Chondrocyte (in vitro differentiated cells): ENCODE measurements around the gene JADE1. TPM values are rescaled to one million over a fixed set of nuclear protein-coding genes. Genes with fewer than 3 reads are reported as not detected.
A peak's percentile ranks its signal among the peaks of the same experiment; 100 is the strongest.

Experiments used
- DNase-seq: peaks from one replicate; pipeline ENCODE4 v3.0.0; 2021; ENCODE audit warnings: mixed read lengths, low spot score
- H3K27ac Mint-ChIP-seq: one replicate; pipeline ENCODE4 v1.8.0; 2021; ENCODE audit warnings: mild to moderate bottlenecking, moderate library complexity, mixed read lengths; ENCODE audit not compliant: unreplicated experiment
- H3K27me3 Mint-ChIP-seq: 2 replicates; pipeline ENCODE4 v1.8.0; 2021; ENCODE audit warnings: low read depth, mixed read lengths
- H3K36me3 Mint-ChIP-seq: 2 replicates; pipeline ENCODE4 v1.8.0; 2021; ENCODE audit warnings: low read depth, mixed read lengths
- H3K4me1 Mint-ChIP-seq: 2 replicates; pipeline ENCODE4 v1.8.0; 2021; ENCODE audit warnings: low read depth, mild to moderate bottlenecking, mixed read lengths
- H3K4me3 Mint-ChIP-seq: one replicate; pipeline ENCODE4 v1.8.0; 2021; ENCODE audit warnings: mild to moderate bottlenecking, moderate library complexity, mixed read lengths; ENCODE audit not compliant: unreplicated experiment
- H3K9me3 Mint-ChIP-seq: 2 replicates; pipeline ENCODE4 v1.8.0; 2021; ENCODE audit warnings: low read depth, mixed read lengths
- total RNA-seq: library from RNA; stranded (reverse); gene quantifications from 3 replicates; pipeline ENCODE4 v1.2.1, GENCODE V29; 2021
- TF ChIP-seq, protein P1 (sequence below): fragments of 200-600 bp; sonication (generic); IDR thresholded peaks from 2 replicates; pipeline ENCODE4 v1.5.0; 2021; ENCODE audit warnings: antibody characterized with exemption, mild to moderate bottlenecking, moderate library complexity

Gene JADE1
- total RNA-seq, 1 donor from 2014 or later, result 34.0 TPM

DNA sequence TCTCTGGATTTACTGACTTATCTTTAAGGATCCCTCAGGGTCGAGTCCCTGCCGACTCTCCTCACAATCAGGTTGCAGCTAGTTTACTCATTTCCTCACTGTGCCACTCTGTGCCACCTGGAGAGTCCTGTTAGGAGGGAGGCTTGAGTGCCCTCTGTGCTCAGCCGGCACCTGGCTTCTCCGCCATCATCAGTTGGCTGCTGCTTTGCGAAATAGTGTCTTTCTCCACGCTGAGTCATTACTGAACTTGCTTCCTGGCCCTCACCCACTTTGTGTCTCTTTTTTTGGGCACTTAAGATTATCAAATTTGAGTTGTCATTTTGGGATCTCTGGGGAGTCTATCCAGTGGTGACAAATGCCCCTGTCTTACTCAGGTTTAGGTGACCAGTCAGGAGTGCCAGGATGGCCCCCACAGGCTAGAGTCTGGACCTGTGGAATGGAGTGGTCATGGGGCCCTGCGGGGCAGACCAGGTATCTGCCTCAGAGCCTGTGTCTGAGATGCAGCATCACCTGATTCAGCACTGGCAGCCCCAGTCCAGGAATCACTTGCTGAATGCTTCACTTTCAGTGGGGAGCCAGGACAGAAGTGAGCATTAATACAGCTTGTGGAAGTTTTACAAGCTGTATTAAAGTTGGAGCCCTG is 37.7 kb downstream of the JADE1 start:
- Mint-ChIP-seq H3K4me3 (no peak overlapping the region), H3K27ac (peak overlapping the region; percentile 1)
- TF ChIP-seq, protein P1, sequence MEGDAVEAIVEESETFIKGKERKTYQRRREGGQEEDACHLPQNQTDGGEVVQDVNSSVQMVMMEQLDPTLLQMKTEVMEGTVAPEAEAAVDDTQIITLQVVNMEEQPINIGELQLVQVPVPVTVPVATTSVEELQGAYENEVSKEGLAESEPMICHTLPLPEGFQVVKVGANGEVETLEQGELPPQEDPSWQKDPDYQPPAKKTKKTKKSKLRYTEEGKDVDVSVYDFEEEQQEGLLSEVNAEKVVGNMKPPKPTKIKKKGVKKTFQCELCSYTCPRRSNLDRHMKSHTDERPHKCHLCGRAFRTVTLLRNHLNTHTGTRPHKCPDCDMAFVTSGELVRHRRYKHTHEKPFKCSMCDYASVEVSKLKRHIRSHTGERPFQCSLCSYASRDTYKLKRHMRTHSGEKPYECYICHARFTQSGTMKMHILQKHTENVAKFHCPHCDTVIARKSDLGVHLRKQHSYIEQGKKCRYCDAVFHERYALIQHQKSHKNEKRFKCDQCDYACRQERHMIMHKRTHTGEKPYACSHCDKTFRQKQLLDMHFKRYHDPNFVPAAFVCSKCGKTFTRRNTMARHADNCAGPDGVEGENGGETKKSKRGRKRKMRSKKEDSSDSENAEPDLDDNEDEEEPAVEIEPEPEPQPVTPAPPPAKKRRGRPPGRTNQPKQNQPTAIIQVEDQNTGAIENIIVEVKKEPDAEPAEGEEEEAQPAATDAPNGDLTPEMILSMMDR, result no peak

DNA sequence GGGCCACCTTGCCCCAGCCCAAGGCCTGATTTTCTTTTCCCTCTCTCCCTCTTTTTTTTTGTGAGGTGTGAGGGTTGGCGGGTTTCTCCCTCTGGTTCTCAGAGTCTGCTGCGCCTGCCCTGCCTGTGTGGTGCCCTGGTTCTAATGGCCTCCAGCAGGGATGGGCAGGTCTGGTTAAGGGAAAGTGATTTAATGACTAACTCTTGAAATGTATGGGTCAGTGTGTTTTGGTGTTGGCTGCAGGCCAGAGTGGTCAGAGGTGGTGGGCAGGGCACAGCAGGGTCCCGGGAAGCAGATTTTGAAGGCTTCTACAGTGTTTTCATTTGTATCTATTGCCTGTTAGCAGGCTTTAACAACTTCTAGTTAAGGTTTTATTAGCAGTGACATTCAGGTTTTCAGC is 39.0 kb downstream of the JADE1 start:
- no peaks in the 10 kb centered on the region for H3K9me3 Mint-ChIP-seq
- peaks cover 58% of the 10 kb centered on the region for H3K36me3 Mint-ChIP-seq
- H3K27me3 Mint-ChIP-seq, result no peaks in the 10 kb centered on the region
- H3K4me1 Mint-ChIP-seq, result peaks cover 32% of the 10 kb centered on the region
- H3K27ac Mint-ChIP-seq, result peak overlapping the region; percentile 57
- H3K4me3 Mint-ChIP-seq, result no peak overlapping the region
- no peak for DNase-seq
- TF ChIP-seq, protein P1, result no peak

More for the DNA sequence above, 37.7 kb downstream of the JADE1 start:
- no peak for DNase-seq
- H3K9me3 Mint-ChIP-seq, result no peaks in the 10 kb centered on the region
- H3K4me1 Mint-ChIP-seq, result peaks cover 34% of the 10 kb centered on the region
- peaks cover 51% of the 10 kb centered on the region for H3K36me3 Mint-ChIP-seq
- no peaks in the 10 kb centered on the region for H3K27me3 Mint-ChIP-seq

DNA sequence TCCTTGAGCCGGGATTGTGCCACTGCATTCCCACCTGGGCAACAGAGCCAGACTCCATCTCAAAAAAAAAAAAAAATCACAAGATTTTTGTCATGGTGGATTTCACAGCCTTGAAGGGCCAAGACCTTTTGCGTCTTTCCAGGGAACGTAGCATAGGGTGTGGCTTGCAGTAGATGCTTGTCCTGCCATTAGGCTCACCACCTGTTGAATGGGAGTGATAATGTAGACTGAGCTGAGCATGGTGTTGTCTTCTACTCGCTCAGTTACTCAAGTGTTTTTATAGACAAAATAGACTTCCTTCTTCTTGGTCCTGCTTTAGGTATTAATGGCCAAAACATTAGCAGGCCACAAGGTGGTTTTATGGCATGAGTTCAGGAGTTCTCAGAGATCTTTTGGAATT is 40.8 kb downstream of the JADE1 start:
- Mint-ChIP-seq H3K9me3 (no peaks in the 10 kb centered on the region), H3K36me3 (peaks cover 54% of the 10 kb centered on the region)

DNA sequence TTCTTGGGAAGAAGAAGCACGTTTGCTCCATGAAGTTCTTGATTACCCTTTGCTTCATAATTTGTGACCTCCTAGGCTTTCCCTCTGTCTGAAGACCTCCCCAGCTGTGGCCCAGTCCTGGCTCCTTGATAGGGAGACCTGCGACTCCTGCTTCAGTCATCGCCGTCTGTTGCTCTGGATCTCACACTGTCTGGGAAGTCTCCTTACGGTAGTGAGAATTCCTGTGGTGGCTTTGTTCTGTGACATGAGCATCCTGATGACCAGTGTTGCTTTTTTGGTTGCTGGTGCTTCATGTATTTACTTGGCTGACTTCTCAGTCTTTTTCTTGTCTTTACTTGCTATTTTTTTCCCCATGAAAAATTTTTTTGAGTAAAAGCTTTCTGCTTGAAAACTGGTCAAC is 44.2 kb downstream of the JADE1 start:
- DNase-seq, result no peak
- TF ChIP-seq, protein P1, result no peak
- no peaks in the 10 kb centered on the region for H3K27me3 Mint-ChIP-seq
- no peaks in the 10 kb centered on the region for H3K9me3 Mint-ChIP-seq
- H3K4me3 Mint-ChIP-seq, result no peak overlapping the region
- H3K36me3 Mint-ChIP-seq, result peaks cover 46% of the 10 kb centered on the region
- H3K27ac Mint-ChIP-seq, result peak overlapping the region; percentile 75
- H3K4me1 Mint-ChIP-seq, result peaks cover 37% of the 10 kb centered on the region

More for the DNA sequence above, 40.8 kb downstream of the JADE1 start:
- Mint-ChIP-seq H3K27ac (no peak overlapping the region), H3K27me3 (no peaks in the 10 kb centered on the region), H3K4me1 (peaks cover 36% of the 10 kb centered on the region), H3K4me3 (no peak overlapping the region)
- TF ChIP-seq, protein P1, result no peak
- DNase-seq, result no peak

DNA sequence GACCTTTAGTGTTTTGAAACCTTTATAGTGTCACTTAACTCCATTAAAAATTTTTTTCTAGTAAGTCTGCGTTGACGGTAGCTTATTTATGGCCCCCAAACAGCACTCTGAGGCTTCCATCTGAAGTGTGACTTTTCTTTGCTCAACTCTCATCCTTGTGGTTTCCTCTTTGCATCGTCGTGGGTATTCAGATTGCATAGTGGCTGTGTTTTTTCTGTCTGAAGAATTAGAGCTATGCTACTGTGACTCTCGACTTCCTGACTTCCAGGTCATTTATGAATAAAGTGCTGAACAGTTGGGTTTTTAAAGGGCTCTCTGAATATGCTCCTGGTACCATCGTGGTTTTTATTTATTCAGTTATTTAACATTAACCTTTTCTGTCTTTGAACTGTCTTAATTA is 44.9 kb downstream of the JADE1 start:
- DNase-seq, result no peak
- Mint-ChIP-seq H3K27ac (peak overlapping the region; percentile 80), H3K4me3 (peak overlapping the region; percentile 0), H3K4me1 (peaks cover 43% of the 10 kb centered on the region), H3K27me3 (no peaks in the 10 kb centered on the region), H3K9me3 (no peaks in the 10 kb centered on the region), H3K36me3 (peaks cover 42% of the 10 kb centered on the region)
- TF ChIP-seq, protein P1, result no peak
